Activated T-helper 1 cell treated with Interleukin-2 at 50 U/mL for 16 hours (primary cell): ENCODE data around the gene PCP4.

Source experiments
- DNase-seq: peaks from one replicate; pipeline ENCODE4 v3.0.0-alpha.2; 2020; ENCODE audit warnings: low read depth

The PCP4 gene

DNA sequence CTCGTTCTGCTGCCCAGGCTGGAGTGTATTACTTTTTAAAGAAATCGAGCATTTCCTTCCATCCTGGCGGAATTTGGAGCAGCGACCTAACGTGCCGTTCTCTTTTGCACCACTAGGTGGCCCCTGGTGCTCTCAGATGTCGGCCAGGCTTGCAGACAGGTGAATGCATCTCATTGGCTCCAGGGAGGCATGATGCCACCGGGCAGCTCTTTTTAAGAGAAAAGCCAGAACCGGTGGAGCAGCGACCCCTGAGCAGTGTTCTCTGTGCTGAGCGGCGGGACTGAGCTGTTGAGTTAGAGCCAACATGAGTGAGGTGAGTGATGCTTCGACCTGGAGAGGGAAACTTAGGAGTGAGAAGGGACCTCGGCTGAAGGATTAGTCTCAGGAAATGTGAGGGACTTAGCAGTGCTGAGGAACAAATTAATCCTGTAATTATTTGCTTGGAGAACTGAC lies at the start of gene PCP4:
TSS of gene PCP4 (plus strand) at position 241 of the 453 bp plus-strand sequence. CDS start at position 305, 64 bp downstream.
- DNase-seq: no peak

GRCh38 chr21:39818557-39818956 lies 48.7 kb upstream of the PCP4 start:
- DNase-seq: no peak

DNA sequence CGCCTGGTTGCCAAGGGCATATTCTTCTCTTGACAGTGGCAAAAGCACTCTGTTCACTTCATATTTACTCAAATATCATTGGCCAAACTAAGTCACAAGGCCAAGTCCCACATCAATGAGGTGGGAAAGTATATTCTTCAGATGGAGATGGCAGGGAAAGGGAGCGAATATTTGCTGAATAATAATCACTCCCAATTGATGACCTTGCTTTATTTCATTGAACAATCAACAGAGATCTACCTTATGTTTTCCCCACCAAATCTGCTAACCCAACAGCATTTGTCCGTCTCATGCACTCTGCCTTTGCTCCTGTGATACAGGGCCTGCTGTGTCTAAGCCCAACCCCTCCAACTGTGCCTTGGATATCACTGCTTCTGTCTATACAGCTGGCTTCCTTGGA lies 45.2 kb upstream of the PCP4 start:
- no peak for DNase-seq

- no peak for DNase-seq
Measured at GRCh38 chr21:39825250-39825649, 42.0 kb upstream of the PCP4 start.

DNA sequence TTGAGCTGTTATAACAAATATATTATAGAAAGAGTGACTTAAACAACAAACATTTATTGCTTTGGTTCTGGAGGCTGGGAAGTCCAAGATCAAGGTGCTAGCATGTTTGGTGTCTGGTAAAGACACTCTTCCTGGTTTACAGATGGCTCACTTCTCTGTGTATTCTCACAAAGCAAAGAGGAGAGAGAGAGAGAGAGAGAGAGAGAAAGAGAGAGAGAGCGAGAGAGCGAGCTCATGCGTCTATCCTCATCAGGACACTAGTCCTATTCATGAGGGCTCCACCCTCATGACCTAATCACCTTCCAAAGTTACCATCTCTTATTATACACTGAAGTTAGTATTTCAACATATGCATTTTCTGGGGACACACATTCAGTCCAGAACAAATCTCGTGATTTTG lies 32.7 kb upstream of the PCP4 start:
- DNase-seq: no peak

- DNase-seq: no peak
Measured at GRCh38 chr21:39837861-39838359, 29.3 kb upstream of the PCP4 start.

GRCh38 chr21:39840373-39841097 lies 26.7 kb upstream of the PCP4 start:
- no peak for DNase-seq

DNA sequence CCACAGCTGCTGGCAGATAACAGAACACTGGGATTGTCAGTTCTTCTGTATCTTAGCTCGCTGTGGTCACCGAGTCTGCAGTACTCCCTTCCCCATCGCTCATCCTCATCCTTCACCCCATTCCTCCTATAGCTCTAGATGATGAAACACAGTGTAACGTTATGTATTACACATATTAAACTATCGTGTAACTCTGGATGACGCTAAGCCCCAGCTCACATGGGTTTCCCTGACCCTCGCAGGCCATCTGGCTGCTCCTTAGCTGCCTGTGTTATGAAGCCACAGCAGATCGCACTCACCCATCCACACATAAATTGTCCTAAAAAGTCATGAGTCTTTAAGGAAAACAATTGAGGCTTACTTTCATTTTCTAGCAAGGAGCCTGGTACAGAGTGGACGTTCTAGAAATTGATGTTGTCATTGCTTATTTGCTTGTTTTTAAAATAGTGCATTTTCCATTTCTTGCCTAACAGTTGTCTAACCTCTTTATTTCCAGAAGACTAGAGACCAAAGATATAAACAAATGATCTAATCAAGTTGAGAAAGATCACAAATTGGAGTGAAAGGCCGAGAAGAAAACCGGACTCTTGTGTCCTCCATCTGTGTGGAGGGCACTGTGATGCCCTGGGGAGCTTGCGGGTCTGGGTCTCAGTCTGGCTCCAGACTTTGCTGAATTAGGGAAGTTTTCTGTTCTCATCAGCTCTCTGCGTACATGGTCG lies 24.3 kb upstream of the PCP4 start:
- DNase-seq: no peak

- DNase-seq: no peak
Measured at GRCh38 chr21:39843483-39843882, 23.8 kb upstream of the PCP4 start.

DNA sequence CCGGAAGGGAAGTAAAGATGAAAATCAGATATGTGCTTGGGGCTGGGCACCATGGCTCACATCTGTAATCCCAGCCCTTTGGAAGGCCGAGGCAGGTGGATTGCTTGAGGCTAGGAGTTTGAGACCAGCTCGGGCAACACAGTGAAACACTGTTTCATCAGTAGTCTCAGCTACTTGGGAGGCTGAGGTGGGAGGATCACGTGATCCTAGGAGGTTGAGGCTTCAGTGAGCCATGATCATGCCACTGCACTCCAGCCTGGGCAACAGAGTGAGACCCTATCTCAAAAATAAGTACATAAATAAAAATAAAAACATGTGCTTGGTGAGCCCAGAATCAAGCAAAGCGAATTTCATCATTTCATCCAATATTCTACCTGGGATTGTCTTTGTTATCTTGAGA lies 23.3 kb upstream of the PCP4 start:
- DNase-seq: no peak

GRCh38 chr21:39845571-39846130 lies 21.6 kb upstream of the PCP4 start:
- DNase-seq: no peak

DNA sequence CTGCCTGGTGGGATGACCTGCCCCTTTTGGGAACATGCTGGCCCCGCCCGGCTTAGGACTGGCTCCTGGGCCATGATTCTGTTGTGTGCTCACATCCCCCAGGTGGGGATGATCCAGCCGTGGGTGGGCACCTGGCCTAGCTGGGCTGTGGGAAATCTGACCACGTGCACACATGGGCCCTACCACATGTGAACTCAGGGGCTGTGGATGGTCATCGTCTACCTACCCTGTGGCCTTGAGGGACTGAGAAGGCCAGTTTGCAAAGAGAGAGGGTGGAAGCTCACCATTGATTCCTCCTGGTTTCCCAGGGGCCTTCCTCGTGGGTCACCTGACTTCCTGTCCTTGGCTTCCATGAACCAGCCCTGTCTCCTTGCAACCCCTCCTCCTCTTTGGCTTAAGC lies 19.4 kb upstream of the PCP4 start:
- DNase-seq: no peak

DNA sequence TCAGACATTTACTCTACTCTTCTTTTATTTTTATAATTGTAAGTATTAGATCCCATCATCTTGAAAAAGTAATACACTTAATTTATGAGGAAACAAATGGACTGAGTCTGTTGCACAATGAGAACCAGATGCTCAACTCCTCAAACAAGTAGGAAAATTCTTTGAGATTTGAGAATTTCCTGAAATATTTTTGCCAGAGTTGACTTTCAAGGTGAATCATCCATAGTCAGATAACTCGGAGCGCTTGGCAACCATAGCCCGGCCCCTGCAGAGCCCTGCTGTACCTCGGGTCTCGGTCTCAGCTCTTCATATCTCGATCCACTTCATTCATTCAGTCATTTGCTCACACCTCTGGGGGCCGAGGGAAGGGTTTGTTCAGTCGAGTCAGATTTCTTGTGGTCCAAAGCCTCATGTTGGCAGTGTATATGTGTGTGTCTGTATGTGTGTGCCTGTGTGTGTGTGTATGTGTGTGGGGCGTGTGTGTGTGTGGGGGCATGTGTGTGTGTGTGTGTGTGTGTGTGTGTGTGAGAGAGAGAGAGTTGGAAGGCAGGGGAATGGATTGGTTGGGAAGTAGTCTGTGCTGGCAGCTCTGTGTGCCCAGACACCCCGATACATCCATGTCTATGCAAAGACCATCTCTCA lies 18.1 kb upstream of the PCP4 start:
- no peak for DNase-seq

- DNase-seq: no peak
Measured at GRCh38 chr21:39850333-39850732, 16.9 kb upstream of the PCP4 start.

DNA sequence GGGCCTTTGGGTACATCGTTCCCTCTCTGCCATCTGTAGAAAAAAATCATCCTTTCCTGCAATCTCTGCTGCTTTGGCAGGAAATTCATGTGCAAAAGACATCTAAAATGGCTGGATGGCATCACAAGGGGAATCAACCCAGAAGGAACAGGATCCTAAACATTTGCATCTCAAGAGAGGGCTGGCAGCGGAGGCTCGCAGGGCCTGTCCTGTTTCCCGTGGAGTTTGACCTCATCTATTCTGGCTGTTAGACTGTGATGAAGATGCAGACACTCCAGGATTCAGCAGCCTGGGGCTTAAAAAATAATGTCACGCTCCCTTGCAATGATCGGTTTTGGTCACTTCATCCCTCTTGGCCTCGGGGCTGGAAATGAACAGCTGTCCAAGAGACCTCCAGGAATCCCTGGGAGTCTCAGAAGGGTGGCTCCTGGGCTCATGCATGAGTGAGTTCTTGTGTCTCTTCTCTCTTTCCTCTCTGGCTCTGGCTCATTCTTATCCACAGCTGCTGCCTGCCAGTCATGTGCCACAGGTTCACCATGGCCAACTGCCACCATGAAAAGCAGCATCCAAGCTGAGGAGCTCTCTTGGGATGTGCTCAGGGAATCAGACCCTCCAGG lies 16.1 kb upstream of the PCP4 start:
- no peak for DNase-seq

GRCh38 chr21:39852021-39852721 lies 15.1 kb upstream of the PCP4 start:
- DNase-seq: no peak

- no peak for DNase-seq
Measured at GRCh38 chr21:39852726-39853500, 14.3 kb upstream of the PCP4 start.

DNA sequence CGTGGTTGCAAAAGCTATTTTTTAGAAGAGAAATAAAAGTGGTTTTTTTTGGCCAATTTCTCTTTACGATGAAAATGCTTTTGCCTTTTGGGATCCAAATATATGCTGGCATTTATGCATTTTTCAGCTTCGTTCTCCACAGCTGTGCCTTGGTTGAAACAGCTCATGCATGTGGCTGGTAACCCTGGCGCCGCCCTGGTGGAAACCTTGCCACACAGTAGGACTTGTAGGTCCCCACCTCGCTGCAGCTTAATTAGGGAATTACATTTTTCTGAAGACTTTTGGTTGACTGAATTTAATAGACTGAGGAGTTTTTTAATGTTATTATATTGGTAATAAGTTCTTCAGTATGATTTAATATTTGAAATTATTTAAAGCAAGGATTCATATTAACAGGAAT lies 12.7 kb upstream of the PCP4 start:
- no peak for DNase-seq

DNA sequence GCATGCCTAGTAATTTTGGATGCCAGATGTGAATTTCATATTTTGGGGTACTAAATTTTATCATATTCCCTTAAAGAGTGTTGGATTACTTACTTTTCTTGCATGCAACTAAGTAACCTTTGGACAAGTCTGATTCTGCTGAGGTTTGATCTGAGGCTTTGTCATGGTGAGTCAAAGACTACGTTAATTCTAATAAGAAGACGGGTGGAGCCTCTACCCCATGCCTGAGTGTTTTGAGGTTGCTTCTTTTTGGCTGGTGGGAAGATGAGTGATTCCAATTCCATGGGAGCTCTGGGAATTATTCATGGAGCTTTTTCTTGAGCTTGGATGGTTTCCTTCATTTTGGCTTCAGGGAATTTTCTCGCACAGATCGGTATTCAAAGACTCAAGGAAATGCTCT lies 11.6 kb upstream of the PCP4 start:
- DNase-seq: no peak

DNA sequence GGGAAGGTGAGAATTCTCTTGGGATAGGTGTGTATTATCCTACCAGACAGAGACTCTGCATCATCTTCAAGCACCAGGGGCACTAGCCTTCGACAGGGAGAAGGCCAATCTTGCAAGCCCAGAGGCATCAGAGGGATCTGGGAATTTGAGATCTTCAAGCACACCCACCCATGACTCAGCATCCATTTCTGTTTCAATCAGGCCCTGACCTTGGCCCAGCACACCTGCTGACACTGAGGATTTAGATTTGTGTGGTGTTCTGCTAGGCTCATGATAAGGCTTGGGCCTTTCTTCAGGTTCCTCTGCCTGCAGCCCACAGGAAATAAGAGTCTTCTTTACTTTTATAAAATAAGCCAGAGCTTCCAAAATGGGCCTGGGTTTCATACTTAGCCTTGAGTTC lies 6.6 kb upstream of the PCP4 start:
- DNase-seq: no peak

DNA sequence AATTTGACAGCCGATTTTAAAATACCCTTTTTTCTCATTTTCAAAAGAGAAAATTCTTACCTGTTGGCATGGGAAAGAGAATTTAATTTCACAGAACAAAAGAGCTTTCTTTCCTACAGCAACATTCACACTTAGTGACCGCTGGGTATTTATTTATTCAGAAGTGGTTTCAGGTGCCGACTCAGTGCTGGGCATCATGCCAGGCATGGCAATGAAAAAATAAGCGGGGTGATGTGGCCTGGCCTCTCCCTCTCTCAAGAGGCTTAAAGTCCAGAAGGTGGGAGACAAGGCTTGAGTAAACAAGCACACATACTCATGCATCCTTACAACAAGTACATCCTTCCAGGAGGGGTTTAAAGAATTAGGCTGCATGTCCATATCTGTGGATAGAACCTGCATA lies 4.1 kb upstream of the PCP4 start:
- no peak for DNase-seq
